Prostate gland (tissue), 2 donors: ENCODE data around the gene RBM3.

ENCODE experiments used
- POLR2A ChIP-seq: fragments of 450-650 bp; IDR thresholded peaks from one replicate; pipeline ENCODE4 v1.6.1; 2016; ENCODE audit warnings: antibody characterized with exemption, mild to moderate bottlenecking
- POLR2AphosphoS5 ChIP-seq: sonication (generic); formaldehyde crosslinking; IDR thresholded peaks from one replicate; pipeline ENCODE4 v1.6.1; 2017; ENCODE audit warnings: antibody characterized with exemption
- TF ChIP-seq, protein P1 (sequence below), 4 experiments: fragments of 200-600 bp in 2 of 4; fragments of 450-650 bp in 2 of 4; sonication (generic) in 2 of 4; IDR thresholded peaks; 1 replicate in 3 of 4; 2 replicates in 1 of 4; pipeline ENCODE4 v1.5.1; 2016 to 2019; ENCODE audit warnings: antibody characterized with exemption in 4 of 4, mild to moderate bottlenecking in 2 of 4, moderate library complexity in 2 of 4

DNA sequence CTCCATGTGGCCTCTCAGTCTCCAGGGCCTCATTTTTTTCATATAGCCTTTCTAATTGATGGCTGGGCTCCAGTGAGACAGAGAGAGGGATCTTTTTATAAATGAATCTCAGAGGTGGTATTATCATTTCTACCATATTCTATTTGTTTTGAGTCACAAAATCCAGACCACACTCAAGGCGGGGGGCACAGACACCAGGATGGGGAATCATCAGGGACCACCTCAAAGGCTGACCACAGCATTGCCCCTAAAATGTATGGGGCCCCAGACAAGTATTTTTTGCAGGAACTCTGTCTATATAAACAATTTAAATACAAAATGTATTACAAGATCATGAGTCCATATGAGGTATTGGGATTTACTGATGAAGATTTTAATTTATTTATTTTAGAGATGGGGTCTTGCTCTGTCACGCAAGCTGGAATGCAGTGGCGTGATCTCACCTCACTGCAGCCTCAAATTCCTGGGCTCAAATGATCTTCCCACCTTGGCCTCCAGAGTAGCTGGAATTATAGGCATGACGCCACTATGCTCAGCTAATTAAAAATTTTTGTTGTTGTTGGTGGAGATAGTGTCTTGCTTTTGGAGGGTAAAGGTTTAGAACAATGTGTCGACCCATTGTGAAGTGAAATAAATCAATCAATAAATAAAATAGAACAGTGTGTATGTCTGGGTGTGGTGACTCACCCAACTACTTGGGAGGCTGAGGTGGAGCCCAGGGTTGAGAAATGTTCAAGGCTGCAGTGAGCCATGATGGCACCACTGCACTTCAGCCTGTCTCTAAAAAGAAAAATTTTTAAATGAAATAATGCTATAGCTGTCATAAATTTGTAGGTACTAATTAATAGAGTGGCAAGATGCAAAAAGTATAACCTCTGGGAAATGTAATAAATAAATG lies 52.4 kb downstream of the RBM3 start:
- TF ChIP-seq, protein P1, sequence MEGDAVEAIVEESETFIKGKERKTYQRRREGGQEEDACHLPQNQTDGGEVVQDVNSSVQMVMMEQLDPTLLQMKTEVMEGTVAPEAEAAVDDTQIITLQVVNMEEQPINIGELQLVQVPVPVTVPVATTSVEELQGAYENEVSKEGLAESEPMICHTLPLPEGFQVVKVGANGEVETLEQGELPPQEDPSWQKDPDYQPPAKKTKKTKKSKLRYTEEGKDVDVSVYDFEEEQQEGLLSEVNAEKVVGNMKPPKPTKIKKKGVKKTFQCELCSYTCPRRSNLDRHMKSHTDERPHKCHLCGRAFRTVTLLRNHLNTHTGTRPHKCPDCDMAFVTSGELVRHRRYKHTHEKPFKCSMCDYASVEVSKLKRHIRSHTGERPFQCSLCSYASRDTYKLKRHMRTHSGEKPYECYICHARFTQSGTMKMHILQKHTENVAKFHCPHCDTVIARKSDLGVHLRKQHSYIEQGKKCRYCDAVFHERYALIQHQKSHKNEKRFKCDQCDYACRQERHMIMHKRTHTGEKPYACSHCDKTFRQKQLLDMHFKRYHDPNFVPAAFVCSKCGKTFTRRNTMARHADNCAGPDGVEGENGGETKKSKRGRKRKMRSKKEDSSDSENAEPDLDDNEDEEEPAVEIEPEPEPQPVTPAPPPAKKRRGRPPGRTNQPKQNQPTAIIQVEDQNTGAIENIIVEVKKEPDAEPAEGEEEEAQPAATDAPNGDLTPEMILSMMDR (IDR thresholded peaks at IDR 0.05), result no peak
- TF ChIP-seq POLR2A (no peak), POLR2AphosphoS5 (no peak)
